Activated CD4-positive, alpha-beta T cell treated with anti-CD3 and anti-CD28 coated beads, Interleukin-2, amount 10 ng/mL, durations not matched to agents 7 days and 5 days (primary cell): ENCODE measurements around the gene OLFM1. TPM values are rescaled to one million over a fixed set of nuclear protein-coding genes. Genes with fewer than 3 reads are reported as not detected.
"Not testable (repeated sequence)": the region's sequence is repeated elsewhere in the genome, so short reads cannot be mapped to it uniquely, and the experiment has no call there.

ENCODE experiments used
- CTCF ChIA-PET: fragments of 350-600 bp; sonication (Branson Sonifier 250); formaldehyde crosslinking; loops from one replicate; lab custom pipeline; 2021; ENCODE audit warnings: antibody characterized with exemption; lab: Charles Lee
- POLR2A ChIA-PET: fragments of 350-600 bp; sonication (Branson Sonifier 250); formaldehyde crosslinking; loops from one replicate; lab custom pipeline; 2021; ENCODE audit warnings: antibody characterized with exemption; lab: Charles Lee
- DNase-seq: peaks from one replicate; pipeline ENCODE4 v3.0.0-alpha.2; 2020
- H3K27ac Mint-ChIP-seq: one replicate; pipeline ENCODE4 v1.8.0; 2021; ENCODE audit warnings: mild to moderate bottlenecking, moderate library complexity, mixed read lengths
- H3K27me3 Mint-ChIP-seq: one replicate; pipeline ENCODE4 v1.8.0; 2021; ENCODE audit warnings: mixed read lengths
- H3K36me3 Mint-ChIP-seq: one replicate; pipeline ENCODE4 v1.8.0; 2021; ENCODE audit warnings: low read depth, mixed read lengths
- H3K4me1 Mint-ChIP-seq: one replicate; pipeline ENCODE4 v1.8.0; 2021; ENCODE audit warnings: mixed read lengths
- H3K4me3 Mint-ChIP-seq: one replicate; pipeline ENCODE4 v1.8.0; 2021; ENCODE audit warnings: mild to moderate bottlenecking, moderate library complexity, mixed read lengths
- H3K9me3 Mint-ChIP-seq: one replicate; pipeline ENCODE4 v1.8.0; 2021; ENCODE audit warnings: mixed read lengths
- total RNA-seq, 2 experiments: library from RNA; stranded (reverse); gene quantifications; one replicate each; pipeline ENCODE4 v1.2.3, GENCODE V29; 2021

Gene OLFM1
- total RNA-seq, 2 experiments from 2014 or later = not detected

- ChIA-PET CTCF (no interaction called here), POLR2A (no interaction called here)
- H3K27ac Mint-ChIP-seq = no peak overlapping the region
- no peak for DNase-seq
- H3K27me3 Mint-ChIP-seq = peaks cover 6% of the 10 kb centered on the region
- H3K4me1 Mint-ChIP-seq = no peaks in the 10 kb centered on the region
- no peak overlapping the region for H3K4me3 Mint-ChIP-seq
- no peaks in the 10 kb centered on the region for H3K9me3 Mint-ChIP-seq
- H3K36me3 Mint-ChIP-seq = no peaks in the 10 kb centered on the region
Measured at GRCh38 chr9:135103001-135103446, 15.6 kb downstream of the OLFM1 start.

- H3K27me3 Mint-ChIP-seq = peaks cover 13% of the 10 kb centered on the region
- no peak overlapping the region for H3K27ac Mint-ChIP-seq
- DNase-seq = no peak
- H3K4me1 Mint-ChIP-seq = peaks cover 5% of the 10 kb centered on the region
- no peaks in the 10 kb centered on the region for H3K36me3 Mint-ChIP-seq
- ChIA-PET POLR2A (no interaction called here), CTCF (no interaction called here)
- H3K4me3 Mint-ChIP-seq = no peak overlapping the region
- no peaks in the 10 kb centered on the region for H3K9me3 Mint-ChIP-seq
Measured at GRCh38 chr9:135103931-135104639, 16.6 kb downstream of the OLFM1 start.

GRCh38 chr9:135104761-135105160 is 17.3 kb downstream of the OLFM1 start:
- Mint-ChIP-seq H3K9me3 (no peaks in the 10 kb centered on the region), H3K4me3 (no peak overlapping the region), H3K4me1 (peaks cover 10% of the 10 kb centered on the region), H3K27me3 (peaks cover 19% of the 10 kb centered on the region), H3K27ac (no peak overlapping the region), H3K36me3 (no peaks in the 10 kb centered on the region)
- DNase-seq = no peak
- ChIA-PET POLR2A (no interaction called here), CTCF (no interaction called here)

GRCh38 chr9:135105211-135105745 is 17.8 kb downstream of the OLFM1 start:
- peaks cover 19% of the 10 kb centered on the region for H3K27me3 Mint-ChIP-seq
- no peaks in the 10 kb centered on the region for H3K36me3 Mint-ChIP-seq
- no peak overlapping the region for H3K27ac Mint-ChIP-seq
- ChIA-PET POLR2A (no interaction called here), CTCF (no interaction called here)
- peaks cover 10% of the 10 kb centered on the region for H3K4me1 Mint-ChIP-seq
- H3K4me3 Mint-ChIP-seq = no peak overlapping the region
- no peak for DNase-seq
- H3K9me3 Mint-ChIP-seq = no peaks in the 10 kb centered on the region

- no peaks in the 10 kb centered on the region for H3K36me3 Mint-ChIP-seq
Measured at GRCh38 chr9:135105938-135106491, 18.5 kb downstream of the OLFM1 start.

GRCh38 chr9:135106551-135107270 is 19.2 kb downstream of the OLFM1 start:
- ChIA-PET CTCF (no interaction called here), POLR2A (no interaction called here)
- H3K4me3 Mint-ChIP-seq = no peak overlapping the region
- no peak for DNase-seq
- no peaks in the 10 kb centered on the region for H3K36me3 Mint-ChIP-seq
- no peaks in the 10 kb centered on the region for H3K9me3 Mint-ChIP-seq
- H3K27ac Mint-ChIP-seq = no peak overlapping the region
- H3K27me3 Mint-ChIP-seq = peaks cover 19% of the 10 kb centered on the region
- peaks cover 10% of the 10 kb centered on the region for H3K4me1 Mint-ChIP-seq

More at GRCh38 chr9:135105938-135106491, 18.5 kb downstream of the OLFM1 start:
- DNase-seq = no peak
- H3K4me1 Mint-ChIP-seq = peaks cover 10% of the 10 kb centered on the region
- peaks cover 19% of the 10 kb centered on the region for H3K27me3 Mint-ChIP-seq
- H3K4me3 Mint-ChIP-seq = no peak overlapping the region
- no peak overlapping the region for H3K27ac Mint-ChIP-seq
- ChIA-PET POLR2A (no interaction called here), CTCF (no interaction called here)
- no peaks in the 10 kb centered on the region for H3K9me3 Mint-ChIP-seq

GRCh38 chr9:135107581-135108235 is 20.2 kb downstream of the OLFM1 start:
- H3K4me3 Mint-ChIP-seq = no peak overlapping the region
- no peak for DNase-seq
- H3K4me1 Mint-ChIP-seq = peaks cover 10% of the 10 kb centered on the region
- POLR2A ChIA-PET = no interaction called here
- no peaks in the 10 kb centered on the region for H3K9me3 Mint-ChIP-seq
- no peaks in the 10 kb centered on the region for H3K36me3 Mint-ChIP-seq
- CTCF ChIA-PET = no interaction called here
- H3K27me3 Mint-ChIP-seq = peaks cover 19% of the 10 kb centered on the region
- H3K27ac Mint-ChIP-seq = no peak overlapping the region

GRCh38 chr9:135108831-135109510 is 21.5 kb downstream of the OLFM1 start:
- ChIA-PET POLR2A (no interaction called here), CTCF (no interaction called here)
- no peak for DNase-seq
- Mint-ChIP-seq H3K4me1 (peaks cover 10% of the 10 kb centered on the region), H3K27ac (no peak overlapping the region), H3K9me3 (no peaks in the 10 kb centered on the region), H3K4me3 (no peak overlapping the region), H3K36me3 (no peaks in the 10 kb centered on the region), H3K27me3 (peaks cover 18% of the 10 kb centered on the region)

GRCh38 chr9:135109650-135110049 is 22.2 kb downstream of the OLFM1 start:
- Mint-ChIP-seq H3K9me3 (no peaks in the 10 kb centered on the region), H3K36me3 (no peaks in the 10 kb centered on the region), H3K27ac (no peak overlapping the region), H3K4me1 (peaks cover 10% of the 10 kb centered on the region), H3K27me3 (peaks cover 18% of the 10 kb centered on the region), H3K4me3 (no peak overlapping the region)
- CTCF ChIA-PET = no interaction called here
- DNase-seq = no peak
- POLR2A ChIA-PET = no interaction called here

GRCh38 chr9:135110416-135110815 is 22.9 kb downstream of the OLFM1 start:
- ChIA-PET CTCF (no interaction called here), POLR2A (no interaction called here)
- no peak for DNase-seq
- H3K36me3 Mint-ChIP-seq = no peaks in the 10 kb centered on the region
- H3K27me3 Mint-ChIP-seq = peaks cover 18% of the 10 kb centered on the region
- H3K4me3 Mint-ChIP-seq = no peak overlapping the region
- H3K27ac Mint-ChIP-seq = no peak overlapping the region
- H3K4me1 Mint-ChIP-seq = peaks cover 10% of the 10 kb centered on the region
- H3K9me3 Mint-ChIP-seq = no peaks in the 10 kb centered on the region

GRCh38 chr9:135111600-135111999 is 24.1 kb downstream of the OLFM1 start:
- POLR2A ChIA-PET, DNase-seq, H3K36me3 Mint-ChIP-seq, H3K27ac Mint-ChIP-seq, H3K9me3 Mint-ChIP-seq, CTCF ChIA-PET, H3K4me3 Mint-ChIP-seq: not testable (repeated sequence)
- Mint-ChIP-seq H3K27me3 (peaks cover 18% of the 10 kb centered on the region), H3K4me1 (peaks cover 10% of the 10 kb centered on the region)

GRCh38 chr9:135116371-135116770 is 28.9 kb downstream of the OLFM1 start:
- H3K9me3 Mint-ChIP-seq = no peaks in the 10 kb centered on the region
- H3K36me3 Mint-ChIP-seq = no peaks in the 10 kb centered on the region
- H3K27ac Mint-ChIP-seq = no peak overlapping the region
- no peak for DNase-seq
- POLR2A ChIA-PET = no interaction called here
- H3K4me1 Mint-ChIP-seq = no peaks in the 10 kb centered on the region
- H3K27me3 Mint-ChIP-seq = no peaks in the 10 kb centered on the region
- CTCF ChIA-PET = no interaction called here
- no peak overlapping the region for H3K4me3 Mint-ChIP-seq
